HG02970 (cell line): Measurements from ENCODE around the gene DHH.
"Not testable (repeated sequence)": the region's sequence is repeated elsewhere in the genome, so short reads cannot be mapped to it uniquely, and the experiment has no call there.

Source experiments
- ATAC-seq: cut with Tn5 transposase; IDR thresholded peaks from one replicate; pipeline ENCODE4 v1.9.1; 2021; ENCODE audit warnings: mild to moderate bottlenecking, moderate library complexity, moderate number of reproducible peaks; ENCODE audit not compliant: unreplicated experiment, low FRiP score

Gene DHH

DNA sequence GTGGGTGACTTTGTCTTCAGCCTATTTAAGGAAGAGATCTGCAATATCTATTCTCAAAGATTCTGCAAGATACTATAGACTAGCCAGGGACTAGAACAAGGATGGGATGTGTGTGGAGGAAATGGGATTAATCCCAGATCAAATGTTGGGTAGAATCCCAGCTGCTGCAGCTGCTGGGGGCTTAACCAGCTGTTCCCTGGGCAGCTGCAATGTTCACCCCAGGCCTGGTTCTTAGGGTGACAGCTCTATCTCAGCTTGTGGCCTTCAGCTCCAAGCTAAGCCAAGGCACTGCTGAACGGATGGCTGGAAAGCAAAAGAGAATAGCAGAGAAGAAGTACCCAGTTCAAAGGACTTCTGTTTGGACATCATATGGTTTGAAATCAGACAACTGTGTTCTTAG, 14.8 kb downstream of the DHH start:
- no peak for ATAC-seq

DNA sequence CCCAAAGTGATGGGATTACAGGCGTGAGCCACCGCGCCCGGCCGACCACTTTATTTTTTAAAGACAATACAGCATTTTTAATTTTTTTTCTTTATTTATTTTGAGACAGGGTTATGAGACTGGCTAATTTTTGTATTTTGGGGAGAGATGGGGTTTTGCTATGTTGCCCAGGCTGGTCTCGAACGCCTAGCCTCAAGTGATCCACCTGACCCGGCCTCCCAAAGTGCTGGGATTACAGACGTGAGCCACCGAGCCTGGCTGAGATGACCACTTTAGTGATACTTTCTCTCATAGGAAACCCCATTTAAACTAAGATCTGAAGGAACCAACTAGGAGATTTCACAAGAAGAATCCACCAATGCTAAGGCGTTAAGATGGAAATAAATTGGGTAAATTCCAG, 23.6 kb downstream of the DHH start:
- no peak for ATAC-seq

DNA sequence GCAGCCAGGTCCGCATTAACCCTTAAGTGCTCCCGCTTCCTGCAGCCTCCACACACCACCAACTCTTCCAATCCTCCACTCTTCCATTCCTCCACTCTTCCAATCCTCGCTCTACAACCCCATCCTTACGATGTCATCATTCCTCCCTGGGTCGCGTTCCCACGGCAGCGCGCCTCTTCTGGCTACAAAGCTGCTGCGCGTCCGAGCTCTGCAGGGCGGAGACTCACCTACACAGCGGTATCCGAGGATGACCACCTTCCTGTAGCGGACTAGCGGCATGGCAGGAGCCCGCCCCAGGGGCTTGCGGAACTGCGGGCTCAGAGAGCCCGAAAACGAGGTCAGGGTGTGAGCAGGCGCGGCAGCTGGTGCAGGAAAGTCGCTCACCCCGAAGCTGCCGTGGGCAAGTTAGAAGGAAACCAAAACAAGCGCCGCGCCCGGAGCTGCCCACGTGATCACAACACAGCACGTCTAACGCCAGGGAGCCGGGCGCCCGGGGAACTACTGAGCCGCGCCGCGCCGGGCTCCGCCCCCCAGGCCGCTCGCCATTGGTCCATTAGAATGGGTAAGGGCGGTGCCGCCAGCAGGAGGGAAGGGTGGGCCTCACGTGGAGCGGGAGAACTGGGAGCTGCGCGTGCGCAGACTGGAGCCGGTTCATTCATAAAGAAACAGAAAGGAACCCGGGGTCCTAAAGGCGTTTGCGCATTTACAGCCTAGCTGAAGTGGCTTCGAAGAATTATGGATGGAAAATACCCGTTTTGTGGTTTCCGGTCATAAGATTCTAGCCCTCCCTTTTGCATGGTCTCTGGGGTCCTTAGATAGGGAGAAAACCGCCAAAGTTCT, 24.9 kb downstream of the DHH start, which contains the start of gene RHEBL1:
Gene RHEBL1 (minus strand): TSS at position 473 of the 840 bp plus-strand sequence. CDS start 194 bp downstream, at position 279.
- peak; percentile 97 for ATAC-seq

DNA sequence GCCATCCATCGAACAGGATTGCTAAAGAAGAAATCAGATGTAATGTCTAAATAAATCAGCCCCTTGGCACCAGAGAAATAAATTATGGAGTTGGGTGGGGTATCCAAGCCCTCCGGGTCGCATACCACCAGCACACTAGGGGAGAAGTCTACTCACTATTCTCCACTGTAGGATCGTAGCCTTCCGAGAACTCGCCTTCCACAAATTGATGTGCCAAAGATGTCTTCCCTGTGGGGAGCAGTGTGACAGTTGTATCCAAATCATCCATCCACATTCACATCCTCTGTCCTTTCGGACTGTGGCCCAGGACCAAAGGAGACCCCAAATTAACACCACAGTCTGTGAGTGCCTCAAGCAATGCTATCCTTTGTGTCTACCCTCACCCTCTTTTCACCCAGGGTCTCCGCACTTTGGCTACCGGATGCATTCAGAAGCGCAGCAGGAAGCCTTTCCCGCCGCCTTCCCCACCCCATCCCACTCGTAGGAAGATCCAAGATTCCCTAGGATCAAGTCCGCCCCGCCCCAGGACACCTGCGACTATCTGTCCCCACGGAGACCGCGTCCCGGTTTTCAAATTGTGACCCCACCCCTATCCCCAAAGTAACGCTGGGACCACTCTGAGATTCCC, 25.6 kb downstream of the DHH start:
- no peak for ATAC-seq

DNA sequence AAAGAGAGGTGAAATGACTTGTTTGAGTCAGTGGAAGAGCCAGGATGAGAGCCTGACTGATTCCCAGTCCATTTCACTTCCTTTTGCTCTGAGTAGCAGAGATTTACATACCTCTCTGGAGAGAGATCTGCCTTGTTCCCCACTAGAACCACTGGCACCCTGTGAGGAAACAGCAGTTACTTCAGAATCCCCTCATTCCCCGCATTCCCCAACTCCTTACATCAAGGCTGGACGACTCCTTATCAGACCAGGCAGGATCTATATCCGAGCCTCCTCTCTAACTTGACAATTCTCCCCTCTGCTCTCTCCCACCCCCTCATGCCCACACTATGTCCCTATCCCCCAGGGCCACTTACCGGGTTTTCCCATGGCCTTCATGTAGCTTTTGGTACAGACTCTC, 28.5 kb downstream of the DHH start:
- ATAC-seq: no peak

DNA sequence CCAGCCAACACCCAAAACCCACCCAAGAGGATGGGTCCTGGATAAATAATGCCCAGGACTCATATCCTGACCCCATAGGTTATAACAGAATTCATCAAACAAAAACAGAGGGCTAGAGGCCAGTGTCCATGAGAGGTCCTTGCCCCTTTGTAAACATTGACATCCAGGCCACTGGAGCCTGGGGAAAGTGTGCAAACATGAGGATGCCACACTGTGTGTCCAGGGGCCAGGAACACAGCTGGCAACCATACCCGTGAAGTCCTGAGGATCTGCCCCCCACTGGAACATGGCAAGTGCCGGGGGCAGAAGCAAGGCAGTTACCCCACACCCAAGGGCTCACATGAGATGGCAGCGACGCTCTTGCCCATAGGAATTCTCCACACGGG, 29.8 kb downstream of the DHH start:
- ATAC-seq: no peak

DNA sequence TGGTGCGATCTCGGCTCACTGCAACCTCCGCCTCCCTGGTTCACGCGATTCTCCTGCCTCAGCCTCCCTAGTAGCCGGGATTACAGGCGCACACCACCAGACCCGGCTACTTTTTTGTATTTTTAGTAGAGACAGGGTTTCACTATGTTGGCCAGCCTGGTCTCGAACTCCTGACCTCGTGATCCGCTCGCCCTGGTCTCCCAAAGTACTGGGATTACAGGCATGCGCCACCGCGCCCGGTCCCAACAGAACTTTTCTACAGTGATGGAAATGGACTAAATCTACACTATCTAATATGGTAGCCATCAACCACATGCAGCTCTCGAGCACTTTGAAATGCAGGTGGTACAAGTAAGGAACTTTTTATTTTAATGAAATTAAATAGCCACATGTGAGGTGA, 32.7 kb downstream of the DHH start:
- not testable (repeated sequence) for ATAC-seq

DNA sequence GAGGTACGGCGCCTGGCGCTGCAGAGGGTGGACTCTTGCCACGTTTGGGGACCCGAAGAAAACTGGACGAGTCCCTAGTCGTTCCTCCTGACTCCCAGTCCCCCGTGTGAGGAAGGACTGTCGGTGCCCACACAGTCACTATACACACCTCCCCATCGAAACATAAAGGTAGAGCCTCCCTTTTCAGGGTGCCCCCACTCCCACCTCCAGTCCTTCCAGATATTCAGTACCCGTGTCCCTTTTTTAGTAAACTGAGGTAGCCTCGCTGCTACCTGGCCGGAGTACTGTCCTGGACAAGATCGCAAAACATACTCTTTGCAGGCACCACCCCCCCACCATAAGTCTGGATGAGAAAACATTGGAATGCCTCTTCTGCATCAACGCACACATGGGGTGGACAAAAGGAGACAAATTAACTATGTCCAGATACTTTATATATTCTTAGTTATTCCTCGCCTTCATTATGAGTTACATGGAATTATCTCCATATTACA, 33.4 kb downstream of the DHH start:
- ATAC-seq: no peak

DNA sequence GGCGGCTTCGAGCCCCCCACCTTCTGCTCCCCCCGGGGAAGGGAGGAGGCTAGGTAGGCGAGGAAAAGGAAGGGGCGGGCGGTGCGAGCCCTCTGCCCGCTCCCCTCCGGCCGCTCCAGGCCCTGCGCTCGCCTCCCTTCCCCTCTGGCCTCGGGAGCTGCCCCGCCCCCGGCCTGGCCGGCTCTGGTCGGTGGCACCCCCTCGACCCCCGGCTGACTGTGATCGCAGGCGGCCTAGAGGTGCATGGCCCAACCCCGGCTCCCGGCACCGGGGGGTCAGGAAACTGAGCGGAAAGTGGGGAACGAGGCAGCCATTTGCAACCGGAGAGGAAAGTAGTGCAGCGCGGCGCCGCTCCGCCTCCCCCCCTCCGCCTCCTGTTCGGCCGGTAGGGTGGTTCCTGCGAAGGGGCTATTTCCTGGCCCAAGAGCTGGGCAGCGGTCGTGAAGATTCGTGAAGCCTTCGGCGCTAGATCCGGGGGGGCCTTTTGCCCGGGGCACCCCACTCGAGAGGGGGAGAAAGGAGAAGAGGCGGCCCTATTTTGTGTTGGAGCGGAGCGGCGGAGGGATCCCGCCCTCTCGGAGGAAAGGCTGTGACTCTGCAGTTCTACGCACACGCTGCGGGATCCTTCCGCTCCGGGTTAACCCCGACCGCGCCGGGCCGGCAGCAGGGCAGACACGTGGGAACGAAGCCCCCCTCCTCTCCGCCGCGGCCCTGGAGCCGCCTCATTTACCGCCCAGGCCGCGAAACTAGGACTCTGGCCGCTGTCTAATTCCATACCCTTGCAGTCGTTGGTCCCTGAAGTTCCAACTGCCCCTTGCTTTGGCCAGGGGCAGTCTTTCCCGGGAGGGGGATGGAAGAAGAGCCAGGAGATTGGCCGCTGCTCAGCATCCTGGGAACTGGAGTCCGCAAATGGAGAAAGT, 34.1 kb downstream of the DHH start, which contains the start of gene KMT2D:
Gene KMT2D (minus strand): TSS at position 558 of the 920 bp plus-strand sequence. CDS start 5,470 bp downstream, outside the sequence.
- ATAC-seq: peak; percentile 57

DNA sequence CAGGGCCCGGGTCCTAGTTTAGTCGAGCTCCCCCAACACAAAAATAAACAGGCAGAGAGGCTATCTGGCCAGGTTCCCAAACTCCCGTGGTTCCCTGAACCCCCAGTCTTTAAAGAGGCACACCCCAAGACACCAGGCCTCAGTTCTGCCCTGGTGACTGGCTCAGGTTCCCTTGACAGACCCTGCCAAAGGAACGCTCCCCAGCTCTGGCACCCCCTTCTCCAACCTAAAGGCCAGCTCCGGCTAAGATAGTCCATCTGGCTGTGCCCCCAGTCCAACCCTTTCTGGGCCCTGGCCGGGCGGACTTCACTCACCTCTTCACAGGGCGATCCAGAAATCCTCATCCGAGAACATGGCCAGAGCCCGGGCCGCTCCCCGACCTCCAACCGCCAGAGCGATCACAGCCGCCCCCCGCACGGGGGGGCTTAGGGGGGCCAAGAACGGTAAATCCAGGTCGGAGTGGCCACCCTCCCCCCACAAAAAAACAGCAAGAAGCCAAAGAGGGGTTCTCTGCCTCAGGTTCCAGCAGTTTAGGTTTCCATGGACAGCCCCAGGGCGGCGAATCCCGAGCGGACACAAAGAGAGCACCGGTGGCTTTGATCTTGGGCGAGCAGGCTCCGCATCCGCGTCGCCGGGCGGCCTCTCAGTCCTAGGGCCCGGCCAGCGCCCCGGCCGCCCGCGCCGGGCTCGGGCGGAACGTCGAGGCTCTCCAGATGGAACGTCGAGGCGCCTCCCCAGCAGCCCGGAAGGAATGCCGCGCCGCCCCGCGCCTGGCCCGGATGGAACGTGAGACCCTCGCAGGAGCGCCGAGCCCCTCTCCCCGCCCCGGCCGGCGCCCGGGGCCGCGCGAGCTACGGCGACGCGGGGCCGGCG, 35.1 kb downstream of the DHH start:
- ATAC-seq: peak; percentile 30

DNA sequence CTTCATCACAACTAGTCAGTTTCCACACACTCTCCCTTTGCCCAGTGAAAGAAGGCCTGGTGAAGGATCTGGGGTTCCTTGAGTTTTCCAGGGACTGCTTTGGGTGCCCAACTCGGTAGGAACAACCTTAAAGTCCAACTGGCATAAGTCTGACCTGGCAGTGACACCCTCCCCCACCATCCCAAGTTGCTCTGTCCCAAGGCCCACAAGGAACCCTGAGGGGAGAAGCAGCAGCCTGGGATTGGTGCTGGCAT, 35.6 kb downstream of the DHH start:
- no peak for ATAC-seq

DNA sequence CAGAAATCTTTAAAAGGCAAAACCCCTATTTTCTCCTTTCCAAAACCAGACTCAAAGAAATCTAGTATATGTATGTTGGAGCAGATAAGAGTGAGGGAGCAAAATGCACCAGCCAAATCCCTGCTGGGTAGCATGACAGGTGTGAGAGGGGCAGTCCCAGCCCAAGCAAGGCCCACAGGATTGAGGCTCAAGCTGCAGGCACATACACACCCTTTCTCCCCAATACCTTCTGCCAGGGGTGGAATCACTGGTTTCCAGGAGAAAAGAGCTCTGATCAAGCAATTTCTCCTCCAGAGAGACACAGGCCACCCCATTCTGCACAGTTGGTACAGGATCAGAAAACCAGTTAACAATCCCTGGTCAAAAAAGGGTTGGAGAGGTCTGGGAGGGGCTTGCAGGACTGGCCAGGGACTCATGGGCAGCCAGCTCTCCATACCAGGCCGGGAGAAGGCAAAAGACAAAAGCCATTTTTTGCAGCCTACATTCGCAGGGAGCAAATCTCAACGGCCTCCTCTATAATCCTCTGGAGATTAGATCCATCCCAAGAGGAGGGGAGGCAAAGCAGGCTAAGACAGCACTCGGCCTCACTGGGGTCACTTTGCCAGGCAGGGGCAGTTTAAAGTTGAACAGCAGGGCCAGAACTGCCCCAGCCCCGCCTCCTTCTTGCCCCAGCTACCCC, 36.1 kb downstream of the DHH start:
- no peak for ATAC-seq

DNA sequence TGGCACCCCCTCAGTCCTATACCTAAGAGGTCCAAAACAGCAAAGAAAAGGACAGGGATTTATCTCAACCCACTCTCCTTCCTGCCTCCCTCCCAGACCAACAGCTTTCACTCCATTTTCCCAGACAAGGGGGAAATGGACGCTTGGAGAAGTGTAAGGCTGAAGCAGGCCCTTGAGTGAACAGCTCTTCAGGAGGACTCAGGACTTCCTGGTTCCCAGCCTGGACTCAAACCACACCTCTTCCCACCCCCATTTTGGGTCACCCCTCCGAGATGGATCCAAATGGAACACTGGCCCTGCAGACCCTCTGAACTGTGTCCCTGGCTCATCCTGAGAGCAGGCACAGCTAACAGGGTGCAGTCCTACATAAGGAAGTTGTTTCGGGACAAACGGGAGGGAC, 36.7 kb downstream of the DHH start:
- ATAC-seq: no peak

DNA sequence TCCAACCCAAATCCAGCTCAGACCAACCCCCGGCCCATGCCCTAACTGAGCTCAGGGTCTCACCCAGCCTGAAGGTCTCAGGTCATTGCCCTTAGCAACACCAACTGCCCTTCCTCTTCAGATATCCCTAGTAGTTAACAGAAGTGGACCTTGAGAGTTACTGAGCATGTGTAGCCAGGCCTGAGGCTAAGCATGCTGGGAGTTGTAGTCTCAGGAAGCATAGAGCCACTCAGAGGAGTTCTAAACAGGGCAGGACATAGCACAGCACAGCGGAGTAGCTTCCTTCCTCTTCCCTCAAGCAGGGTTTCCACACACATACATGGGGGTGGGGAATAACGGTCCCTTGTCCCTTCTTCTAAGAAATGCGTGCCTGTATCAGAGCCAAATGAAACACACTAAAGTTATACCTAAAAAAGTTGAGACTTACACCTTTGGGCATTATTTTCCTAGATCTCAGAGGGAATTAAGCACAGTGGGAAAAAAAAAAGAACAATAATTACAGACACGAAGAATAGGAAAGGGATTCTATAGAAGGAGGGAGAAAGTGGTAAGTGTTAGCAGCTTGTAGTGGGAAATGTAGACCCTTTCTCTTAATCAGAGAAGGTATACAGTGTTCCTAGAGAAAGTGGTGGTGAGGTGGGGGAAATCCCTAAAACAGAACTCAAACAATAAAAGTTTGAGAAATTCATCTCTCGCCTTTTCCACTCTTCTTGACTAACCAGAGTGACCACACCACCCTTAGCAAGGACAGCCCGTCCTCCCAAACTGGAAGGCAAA, 38.4 kb downstream of the DHH start:
- ATAC-seq: no peak

DNA sequence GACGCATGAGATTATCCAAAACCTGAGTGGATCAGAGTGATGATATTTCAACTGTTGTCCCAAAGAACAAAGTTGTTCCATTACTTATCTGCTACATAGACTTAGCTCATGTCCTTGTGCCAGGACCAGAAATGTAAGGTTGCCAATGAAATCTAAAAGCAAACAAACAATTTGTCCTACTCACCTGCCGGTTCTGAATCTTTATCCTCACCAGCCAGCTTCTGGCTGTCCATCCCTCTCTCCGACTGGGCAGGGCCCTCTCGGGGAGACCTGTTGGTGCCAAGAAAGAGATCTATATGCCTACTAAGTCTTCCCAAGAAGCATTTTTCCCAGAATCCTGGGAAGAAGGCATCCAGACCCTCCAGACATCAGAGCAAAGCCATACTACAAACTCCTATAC, 39.5 kb downstream of the DHH start:
- no peak for ATAC-seq

DNA sequence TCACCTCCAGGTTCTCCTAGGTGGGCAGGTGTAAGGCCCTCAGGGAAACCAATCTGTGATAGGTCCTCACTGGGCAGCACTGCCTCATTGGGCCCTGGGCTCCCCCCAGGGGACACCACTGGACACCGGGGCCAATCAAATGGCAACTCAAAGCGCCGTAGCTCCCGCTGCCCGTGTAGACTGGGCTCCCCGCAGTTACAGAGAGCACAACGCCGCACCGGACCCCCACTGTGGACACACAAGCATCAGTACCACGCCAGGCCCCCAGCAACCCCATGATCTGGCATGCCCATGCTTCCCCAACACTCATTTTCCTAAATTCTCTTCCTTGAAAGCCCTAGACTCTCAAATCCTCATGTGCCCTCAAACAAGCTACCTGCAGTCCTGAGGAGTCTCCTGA, 40.1 kb downstream of the DHH start:
- ATAC-seq: no peak

DNA sequence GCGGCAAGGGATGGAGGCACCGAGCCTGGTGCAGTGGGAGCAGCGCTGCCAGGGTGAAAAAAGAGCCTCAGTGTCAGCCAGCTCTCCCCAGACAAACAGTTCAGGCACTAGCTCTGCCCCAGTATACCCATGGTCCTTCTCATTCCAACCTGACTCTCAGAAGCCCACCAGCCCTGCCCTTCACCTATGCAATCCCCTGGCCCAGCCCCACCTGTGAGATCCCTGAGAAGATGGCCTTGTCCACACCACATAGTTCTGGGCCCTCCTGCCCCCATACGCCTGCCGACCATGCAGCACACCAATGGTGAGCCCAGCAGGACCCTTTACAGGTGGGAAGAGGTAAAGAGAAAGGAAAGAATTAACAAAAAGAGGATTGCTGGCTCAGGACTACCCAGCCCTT, 40.5 kb downstream of the DHH start:
- ATAC-seq: no peak

DNA sequence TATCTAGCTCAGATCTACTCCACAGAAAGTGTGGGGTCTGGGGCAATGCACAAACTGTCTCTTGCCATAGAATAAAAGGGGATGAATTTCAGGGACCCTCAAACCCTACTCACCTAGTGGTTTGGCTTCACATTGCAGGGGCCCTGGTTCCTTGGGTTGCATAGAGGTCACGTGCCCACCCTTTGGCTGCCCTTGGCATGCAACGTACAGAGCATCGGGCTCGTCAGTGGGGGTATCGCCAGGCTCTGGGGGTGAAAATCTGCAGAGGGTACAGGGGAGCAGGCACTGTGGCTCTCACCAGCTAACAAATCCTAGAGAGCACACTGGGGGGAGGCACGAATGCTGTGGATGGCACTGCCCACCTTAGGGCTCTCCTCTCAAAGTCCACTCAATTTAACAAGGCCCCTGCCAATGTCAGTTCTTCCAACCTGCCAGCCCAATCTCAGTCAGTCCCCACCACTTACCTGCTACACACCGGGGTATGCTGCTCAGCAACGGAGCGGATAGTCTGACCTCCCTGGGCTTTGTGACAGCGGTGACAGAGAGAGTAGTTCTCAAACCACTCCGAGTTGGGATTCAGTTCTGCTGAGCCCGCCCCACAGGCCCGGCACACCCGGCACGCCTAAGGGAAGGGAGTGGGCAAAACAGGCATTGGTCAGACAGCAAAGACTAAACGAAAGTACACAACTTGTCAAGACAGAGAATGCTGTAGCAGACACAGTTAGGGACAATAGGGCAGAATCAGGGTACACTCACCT, 42.0 kb downstream of the DHH start:
- ATAC-seq: no peak
